Mesenchymal stem cell (in vitro differentiated cells and primary cell): ENCODE measurements around the gene GFRA3.

Experiments
- DNase-seq: peaks from one replicate; pipeline ENCODE4 v3.0.0-alpha.2; 2013
- H2AFZ ChIP-seq: one replicate; pipeline ENCODE4 v1.6.1; 2013; ENCODE audit warnings: low read depth, mild to moderate bottlenecking, control low read depth, inconsistent platforms, low read length, moderate library complexity
- H2AK5ac ChIP-seq: 2 replicates; pipeline ENCODE4 v1.6.1; 2013; ENCODE audit warnings: low read length, moderate library complexity, mild to moderate bottlenecking, inconsistent platforms; ENCODE audit not compliant: severe bottlenecking
- H2BK120ac ChIP-seq: one replicate; pipeline ENCODE4 v1.6.1; 2013; ENCODE audit warnings: low read depth, mild to moderate bottlenecking, inconsistent platforms, low read length, moderate library complexity
- H2BK12ac ChIP-seq, 2 experiments: one replicate each; pipeline ENCODE4 v1.6.1; 2013; ENCODE audit warnings: inconsistent platforms in 2 of 2, low read length in 2 of 2, mild to moderate bottlenecking in 2 of 2, moderate library complexity in 2 of 2, control low read depth in 1 of 2
- H2BK15ac ChIP-seq: one replicate; pipeline ENCODE4 v1.6.1; 2013; ENCODE audit warnings: mild to moderate bottlenecking, low read depth, inconsistent platforms; ENCODE audit not compliant: poor library complexity, severe bottlenecking
- H2BK5ac ChIP-seq: 2 replicates; pipeline ENCODE4 v1.6.1; 2013; ENCODE audit warnings: low read depth, mild to moderate bottlenecking, low read length, control low read depth, inconsistent platforms; ENCODE audit not compliant: poor library complexity, severe bottlenecking
- H3K14ac ChIP-seq, 2 experiments: one replicate each; pipeline ENCODE4 v1.6.1; 2013; ENCODE audit warnings: inconsistent platforms in 2 of 2, low read length in 2 of 2, control low read depth in 1 of 2, mild to moderate bottlenecking in 1 of 2, moderate library complexity in 1 of 2
- H3K18ac ChIP-seq, 2 experiments: one replicate each; pipeline ENCODE4 v1.6.1; 2013; ENCODE audit warnings: inconsistent platforms in 2 of 2, low read length in 2 of 2, control low read depth in 1 of 2, low read depth in 1 of 2, mild to moderate bottlenecking in 1 of 2
- H3K23ac ChIP-seq, 2 experiments: one replicate each; pipeline ENCODE4 v1.6.1; 2013; ENCODE audit warnings: inconsistent platforms in 2 of 2, low read length in 2 of 2, mild to moderate bottlenecking in 2 of 2, moderate library complexity in 2 of 2, control low read depth in 1 of 2
- H3K27ac ChIP-seq: 2 replicates; pipeline ENCODE4 v1.5.1; 2013; ENCODE audit warnings: mild to moderate bottlenecking, moderate library complexity, low read length, control low read depth, inconsistent platforms; ENCODE audit not compliant: poor library complexity, severe bottlenecking
- H3K27me3 ChIP-seq, 2 experiments: 2 replicates each; pipeline versions ENCODE4 v1.6.1 to v1.7.0; 2013; ENCODE audit warnings: low read length in 2 of 2, mild to moderate bottlenecking in 2 of 2, moderate library complexity in 2 of 2, control low read depth in 1 of 2, inconsistent platforms in 1 of 2; ENCODE audit not compliant: control insufficient read depth in 1 of 2, insufficient read depth in 1 of 2
- H3K36me3 ChIP-seq, 2 experiments: 2 replicates each; pipeline versions ENCODE4 v1.6.1 to v1.7.0; 2013; ENCODE audit warnings: low read length in 2 of 2, control low read depth in 1 of 2, inconsistent platforms in 1 of 2, low read depth in 1 of 2, mild to moderate bottlenecking in 1 of 2; ENCODE audit not compliant: insufficient read depth in 2 of 2, control insufficient read depth in 1 of 2
- H3K4ac ChIP-seq, 2 experiments: one replicate each; pipeline ENCODE4 v1.6.1; 2013; ENCODE audit warnings: inconsistent platforms in 2 of 2, low read length in 2 of 2, mild to moderate bottlenecking in 2 of 2, moderate library complexity in 2 of 2, control low read depth in 1 of 2, low read depth in 1 of 2
- H3K4me1 ChIP-seq: 2 replicates; pipeline ENCODE4 v1.6.1; 2013; ENCODE audit warnings: low read depth, low read length, control low read depth; ENCODE audit not compliant: control insufficient read depth, insufficient read depth
- H3K4me2 ChIP-seq: 2 replicates; pipeline ENCODE4 v1.6.1; 2013; ENCODE audit warnings: low read length, mild to moderate bottlenecking, inconsistent platforms; ENCODE audit not compliant: poor library complexity, severe bottlenecking
- H3K4me3 ChIP-seq, 2 experiments: 2 replicates each; pipeline versions ENCODE4 v1.5.1 to v1.7.0; 2013; ENCODE audit warnings: low read length in 2 of 2, mild to moderate bottlenecking in 2 of 2, control low read depth in 1 of 2, low read depth in 1 of 2; ENCODE audit not compliant: insufficient read depth in 1 of 2
- H3K79me1 ChIP-seq: replicated peaks from 2 replicates; pipeline ENCODE4 v1.6.1; 2013; ENCODE audit warnings: mild to moderate bottlenecking, control low read depth, low read length, inconsistent platforms; ENCODE audit not compliant: poor library complexity, severe bottlenecking
- H3K9ac ChIP-seq: 2 replicates; pipeline ENCODE4 v1.7.0; 2013; ENCODE audit warnings: mild to moderate bottlenecking, low read length, moderate library complexity
- H3K9me3 ChIP-seq: 2 replicates; pipeline ENCODE4 v1.7.0; 2013; ENCODE audit warnings: mild to moderate bottlenecking, low read length; ENCODE audit not compliant: control insufficient read depth
- H4K8ac ChIP-seq: one replicate; pipeline ENCODE4 v1.6.1; 2013; ENCODE audit warnings: inconsistent platforms, mild to moderate bottlenecking, low read length, moderate library complexity
- H4K91ac ChIP-seq: one replicate; pipeline ENCODE4 v1.6.1; 2013; ENCODE audit warnings: mild to moderate bottlenecking, low read length, inconsistent platforms
- WGBS: methylation state at CpG from one replicate; pipeline ENCODE4 v1.1.7; 2013; ENCODE audit warnings: mixed read lengths; 5-methylcytosine and 5-hydroxymethylcytosine counted together

GFRA3 gene

DNA sequence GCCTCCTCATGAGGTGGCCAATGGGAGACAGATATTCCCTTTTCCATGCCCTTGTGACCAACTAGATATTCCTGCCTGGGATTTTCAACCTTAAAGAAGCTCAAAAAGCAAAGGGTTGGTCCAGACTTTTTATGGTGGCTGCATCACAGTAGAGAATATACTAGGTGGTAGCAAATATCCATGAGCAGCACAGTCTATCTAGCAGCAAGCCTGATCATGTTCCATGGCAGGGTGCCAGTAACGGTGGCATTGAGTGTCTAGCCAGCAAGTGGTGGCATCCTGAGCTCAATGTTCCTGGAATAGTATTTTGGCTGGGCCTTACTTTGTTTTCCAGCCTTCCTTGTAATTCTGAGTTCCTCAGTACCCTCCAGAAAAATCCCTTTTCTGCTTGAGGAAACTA is 31.4 kb upstream of the GFRA3 start:
- no peak overlapping the region for H3K9ac ChIP-seq
- no peak overlapping the region for H3K4ac ChIP-seq
- H2AFZ ChIP-seq, result no peak overlapping the region

DNA sequence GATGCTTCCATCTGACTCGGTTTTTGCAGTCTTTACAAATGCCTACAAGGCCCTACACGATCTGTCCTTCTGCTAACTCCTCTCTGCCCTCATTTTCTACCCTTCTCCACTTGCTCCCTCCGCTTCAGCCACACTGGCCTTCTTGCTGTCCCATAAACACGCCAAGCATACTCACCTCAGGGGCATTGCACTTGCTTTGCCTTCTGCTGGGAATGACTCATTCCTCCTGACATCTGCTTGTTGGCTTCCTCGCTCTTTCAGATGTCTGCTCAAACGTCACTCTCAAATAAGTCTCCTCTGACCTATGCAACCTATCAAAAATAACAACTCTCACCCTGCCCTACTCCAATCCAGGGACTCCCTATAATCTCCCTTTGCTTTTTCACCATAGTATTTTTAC is 29.0 kb upstream of the GFRA3 start:
- Histone ChIP-seq H3K4me3 (no peak overlapping the region), H4K8ac (no peak overlapping the region), H3K9ac (no peak overlapping the region), H3K27me3 (no peaks in the 10 kb centered on the region), H3K18ac (no peak overlapping the region), H2AK5ac (no peak overlapping the region), H3K27ac (no peak overlapping the region), H3K36me3 (no peaks in the 10 kb centered on the region), H3K79me1 (no peaks in the 10 kb centered on the region), H2AFZ (no peak overlapping the region), H3K4ac (no peak overlapping the region), H3K9me3 (no peaks in the 10 kb centered on the region), H3K23ac (peak overlapping the region in 1 of 2 experiments; percentile 40), H2BK120ac (no peak overlapping the region), H3K14ac (no peak overlapping the region), H2BK5ac (no peak overlapping the region), H4K91ac (no peak overlapping the region), H3K4me2 (no peak overlapping the region), H2BK12ac (no peak overlapping the region), H3K4me1 (peaks cover 2% of the 10 kb centered on the region), H2BK15ac (no peak overlapping the region)
- DNase-seq, result peak; percentile 36
- WGBS, result 75% methylated on average over 6 of the region's 6 CpGs

More for the DNA sequence above, 31.4 kb upstream of the GFRA3 start:
- H3K79me1 ChIP-seq, result no peaks in the 10 kb centered on the region
- H4K91ac ChIP-seq, result no peak overlapping the region
- DNase-seq, result no peak
- H4K8ac ChIP-seq, result no peak overlapping the region
- no peak overlapping the region for H3K4me2 ChIP-seq
- no peak overlapping the region for H3K4me3 ChIP-seq
- 95% methylated on average over 1 of the region's 1 CpG for WGBS
- peaks cover 2% of the 10 kb centered on the region for H3K4me1 ChIP-seq
- H3K9me3 ChIP-seq, result no peaks in the 10 kb centered on the region
- H2BK12ac ChIP-seq, result no peak overlapping the region
- no peak overlapping the region for H2BK5ac ChIP-seq
- no peaks in the 10 kb centered on the region for H3K36me3 ChIP-seq
- H2BK15ac ChIP-seq, result no peak overlapping the region
- H2AK5ac ChIP-seq, result no peak overlapping the region
- no peaks in the 10 kb centered on the region for H3K27me3 ChIP-seq
- no peak overlapping the region for H3K18ac ChIP-seq
- H3K14ac ChIP-seq, result no peak overlapping the region
- no peak overlapping the region for H3K27ac ChIP-seq
- H2BK120ac ChIP-seq, result no peak overlapping the region
- H3K23ac ChIP-seq, result no peak overlapping the region

DNA sequence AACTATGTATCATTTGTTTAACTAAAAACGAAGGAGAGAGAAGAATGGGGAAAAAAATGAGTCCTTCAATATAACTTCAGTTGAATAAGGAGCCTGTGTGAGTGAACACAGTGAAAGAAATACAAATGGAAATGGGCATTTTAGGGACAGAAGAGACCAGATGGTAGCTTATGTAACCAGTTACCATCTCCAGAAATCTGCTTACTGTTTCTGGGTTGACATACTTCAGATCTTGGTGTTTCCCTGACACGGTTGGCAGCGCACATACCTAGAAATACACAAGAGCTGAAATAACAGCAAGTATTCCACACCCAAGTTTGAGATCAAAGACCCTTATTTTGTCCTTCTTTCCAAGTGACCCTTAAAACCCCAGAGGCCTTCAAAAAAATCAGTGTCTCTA is 14.9 kb upstream of the GFRA3 start:
- WGBS, result 92% methylated on average over 3 of the region's 3 CpGs

DNA sequence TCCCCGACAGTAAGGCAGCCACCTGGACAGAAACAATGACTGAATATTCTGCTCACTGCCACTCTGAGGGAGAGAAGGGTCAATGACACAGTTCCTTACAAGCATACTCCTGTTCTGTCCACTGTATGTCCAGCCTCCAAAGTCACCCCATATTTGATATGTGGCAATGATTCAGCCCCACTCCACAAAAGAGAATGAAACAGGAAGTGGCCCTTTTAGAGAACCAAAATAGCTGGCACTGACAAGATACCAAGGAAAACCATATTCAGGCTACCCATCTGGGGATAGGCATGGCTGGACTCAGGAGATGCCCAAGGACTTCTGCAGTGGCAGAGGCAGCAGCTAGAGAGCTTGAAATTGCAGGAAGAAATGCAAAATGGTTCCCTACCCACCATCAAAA is 12.8 kb upstream of the GFRA3 start:
- H3K27me3 ChIP-seq, result no peaks in the 10 kb centered on the region
- no peak overlapping the region for H2AK5ac ChIP-seq
- H2AFZ ChIP-seq, result no peak overlapping the region
- no peak overlapping the region for H3K14ac ChIP-seq
- no peaks in the 10 kb centered on the region for H3K9me3 ChIP-seq
- no peak for DNase-seq
- 100% methylated on average over 1 of the region's 1 CpG for WGBS
- no peak overlapping the region for H2BK5ac ChIP-seq
- H2BK120ac ChIP-seq, result no peak overlapping the region
- no peak overlapping the region for H2BK15ac ChIP-seq
- no peak overlapping the region for H4K91ac ChIP-seq
- no peaks in the 10 kb centered on the region for H3K36me3 ChIP-seq
- H3K18ac ChIP-seq, result no peak overlapping the region
- H2BK12ac ChIP-seq, result no peak overlapping the region
- H3K23ac ChIP-seq, result no peak overlapping the region
- H3K9ac ChIP-seq, result no peak overlapping the region
- H3K27ac ChIP-seq, result no peak overlapping the region
- no peak overlapping the region for H3K4me2 ChIP-seq
- no peaks in the 10 kb centered on the region for H3K4me1 ChIP-seq
- no peaks in the 10 kb centered on the region for H3K79me1 ChIP-seq
- H3K4me3 ChIP-seq, result no peak overlapping the region
- H3K4ac ChIP-seq, result no peak overlapping the region
- no peak overlapping the region for H4K8ac ChIP-seq

More for the DNA sequence above, 14.9 kb upstream of the GFRA3 start:
- no peak overlapping the region for H2BK5ac ChIP-seq
- H4K91ac ChIP-seq, result no peak overlapping the region
- DNase-seq, result no peak
- H2BK15ac ChIP-seq, result no peak overlapping the region
- H3K9ac ChIP-seq, result no peak overlapping the region
- no peak overlapping the region for H2BK12ac ChIP-seq
- H2AFZ ChIP-seq, result no peak overlapping the region
- no peak overlapping the region for H3K23ac ChIP-seq
- H3K79me1 ChIP-seq, result no peaks in the 10 kb centered on the region
- H4K8ac ChIP-seq, result no peak overlapping the region
- no peak overlapping the region for H3K18ac ChIP-seq
- H3K4me1 ChIP-seq, result no peaks in the 10 kb centered on the region
- H3K4me2 ChIP-seq, result no peak overlapping the region
- no peaks in the 10 kb centered on the region for H3K27me3 ChIP-seq
- no peak overlapping the region for H3K27ac ChIP-seq
- no peak overlapping the region for H2BK120ac ChIP-seq
- H3K36me3 ChIP-seq, result no peaks in the 10 kb centered on the region
- H3K4ac ChIP-seq, result no peak overlapping the region
- no peak overlapping the region for H2AK5ac ChIP-seq
- H3K4me3 ChIP-seq, result no peak overlapping the region
- H3K9me3 ChIP-seq, result no peaks in the 10 kb centered on the region
- no peak overlapping the region for H3K14ac ChIP-seq
